SH-SY5Y (cell line): ENCODE measurements around the gene CTNNA1.

Experiments used
- GATA2 ChIP-seq: IDR thresholded peaks from 2 replicates; pipeline ENCODE4 v1.6.1; 2011; ENCODE audit warnings: mild to moderate bottlenecking, low read depth, low read length
- GATA3 ChIP-seq: IDR thresholded peaks from 2 replicates; pipeline ENCODE4 v1.6.1; 2011; ENCODE audit warnings: low read depth, mild to moderate bottlenecking, low read length, moderate library complexity

DNA sequence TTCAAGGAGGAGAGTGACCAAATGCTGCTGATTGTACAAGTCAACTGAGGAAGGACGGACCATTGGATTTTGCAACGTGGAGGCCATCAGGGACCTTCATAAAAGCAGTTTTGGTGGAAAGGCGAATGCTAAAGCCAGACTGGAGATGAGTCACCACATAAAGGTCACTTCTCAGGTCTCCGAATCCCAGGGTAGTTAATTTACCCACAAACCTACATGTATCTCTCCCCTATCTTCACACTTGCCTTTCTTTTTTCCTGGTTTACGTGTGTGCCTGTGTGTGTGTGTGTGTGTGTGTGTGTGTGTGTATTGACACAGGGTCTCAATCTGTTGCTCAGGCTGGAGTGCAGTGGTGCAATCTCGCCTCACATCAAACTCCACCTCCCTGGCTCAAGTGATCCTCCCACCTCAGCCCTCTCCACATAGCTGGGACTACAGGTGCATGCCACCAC, 4.6 kb upstream of the CTNNA1 start:
- no peak for TF ChIP-seq GATA2
- TF ChIP-seq GATA3: no peak
